HG02884 (cell line): ENCODE results near the gene CORO1C.
A peak's percentile ranks its signal among the peaks of the same experiment; 100 is the strongest.
"Not testable (repeated sequence)": the region's sequence is repeated elsewhere in the genome, so short reads cannot be mapped to it uniquely, and the experiment has no call there.

Source experiments
- ATAC-seq: cut with Tn5 transposase; IDR thresholded peaks from one replicate; pipeline ENCODE4 v1.9.1; 2021; ENCODE audit warnings: mild to moderate bottlenecking, moderate library complexity; ENCODE audit not compliant: unreplicated experiment

CORO1C gene

GRCh38 chr12:108731105-108731865 lies at the start of gene CORO1C:
Gene CORO1C, minus strand, starts transcription at chr12:108731518. Its CDS starts 30,200 bp downstream, at chr12:108701318.
- peak; percentile 60 for ATAC-seq

GRCh38 chr12:108779998-108780688 lies 48.8 kb upstream of the CORO1C start:
- ATAC-seq = no peak

GRCh38 chr12:108778053-108778452 lies 46.7 kb upstream of the CORO1C start:
- ATAC-seq = no peak

- no peak for ATAC-seq
These were observed 45.8 kb upstream of the CORO1C start for GRCh38 chr12:108777156-108777555.

- no peak for ATAC-seq
These were observed 42.8 kb upstream of the CORO1C start for GRCh38 chr12:108773798-108774788.

GRCh38 chr12:108772891-108773797 lies 41.8 kb upstream of the CORO1C start:
- no peak for ATAC-seq

- ATAC-seq = no peak
These were observed 40.9 kb upstream of the CORO1C start for GRCh38 chr12:108772247-108772646.

GRCh38 chr12:108771835-108772234 lies 40.5 kb upstream of the CORO1C start:
- ATAC-seq = not testable (repeated sequence)

- ATAC-seq = no peak
These were observed 39.6 kb upstream of the CORO1C start for GRCh38 chr12:108770963-108771362.

GRCh38 chr12:108770269-108770829 lies 39.0 kb upstream of the CORO1C start:
- ATAC-seq = no peak

- ATAC-seq = no peak
These were observed 37.5 kb upstream of the CORO1C start for GRCh38 chr12:108768591-108769500.

- no peak for ATAC-seq
These were observed 35.0 kb upstream of the CORO1C start for GRCh38 chr12:108766294-108766693.

- no peak for ATAC-seq
These were observed 34.0 kb upstream of the CORO1C start for GRCh38 chr12:108765289-108765764.

- no peak for ATAC-seq
These were observed 33.4 kb upstream of the CORO1C start for GRCh38 chr12:108764540-108765288.

- ATAC-seq = no peak
These were observed 29.9 kb upstream of the CORO1C start for GRCh38 chr12:108761226-108761625.

GRCh38 chr12:108759924-108760323 lies 28.6 kb upstream of the CORO1C start:
- no peak for ATAC-seq

- no peak for ATAC-seq
These were observed 26.5 kb upstream of the CORO1C start for GRCh38 chr12:108757856-108758255.

GRCh38 chr12:108756421-108756820 lies 25.1 kb upstream of the CORO1C start:
- ATAC-seq = no peak
